ENCODE measurements around the gene MPHOSPH10.

DNA sequence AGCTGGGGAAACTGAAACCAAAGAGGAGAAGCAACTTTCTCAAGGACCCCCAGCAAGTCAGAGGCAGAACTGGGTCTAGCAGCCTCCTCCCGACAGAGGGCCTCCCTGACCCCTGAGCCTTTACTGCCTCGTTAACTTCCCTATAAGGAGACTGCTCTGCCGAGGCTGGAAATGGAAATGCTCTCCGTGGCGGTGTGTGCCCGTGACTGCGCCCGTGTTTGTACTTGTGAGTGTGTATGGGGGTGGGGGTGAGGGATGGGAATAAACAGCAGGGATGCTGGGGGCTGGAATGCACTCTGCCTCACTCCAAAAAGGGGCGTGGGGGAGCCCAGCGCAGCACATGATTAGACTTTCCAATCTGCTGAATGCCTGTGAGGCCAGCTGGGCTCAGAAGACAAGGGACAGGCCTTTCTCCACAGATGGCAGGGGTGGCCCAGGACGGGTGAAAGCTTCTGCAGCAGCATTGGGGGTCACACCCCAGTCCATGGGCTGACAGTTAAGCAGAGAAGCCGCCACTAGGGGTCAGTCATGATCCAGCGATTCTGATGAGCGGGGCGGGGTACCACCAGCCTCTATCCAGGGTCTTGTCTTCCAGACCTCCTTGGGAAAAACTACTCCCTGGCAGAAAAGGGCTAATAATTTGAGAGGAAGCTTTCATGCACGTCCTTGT, 26.8 kb downstream of the MPHOSPH10 start:
- TF ChIP-seq EZH2 (IDR thresholded peaks at IDR 0.05; ENCODE audit: insufficient read depth, poor library complexity, severe bottlenecking) (no peak), EZH2phosphoT487 (IDR thresholded peaks at IDR 0.05; ENCODE audit: insufficient read depth, low read depth) (no peak)
